ENCODE data around the gene VTI1A. TPM values are rescaled to one million over a fixed set of nuclear protein-coding genes. Genes with fewer than 3 reads are reported as not detected.

Gene VTI1A
- polyA plus RNA-seq, 1 donor: 17.2 TPM

GRCh38 chr10:112774210-112774609, 327.2 kb downstream of the VTI1A start:
- H3K9me3 ChIP-seq (ENCODE audit: control insufficient read depth, low read depth, low read length): no peaks in the 10 kb centered on the region
- H3K4me3 ChIP-seq (ENCODE audit: low read length): no peak overlapping the region
- no peaks in the 10 kb centered on the region for H3K27me3 ChIP-seq (ENCODE audit: control insufficient read depth, insufficient read depth, low read length)
- no CpG with 5 or more reads among the region's 1 CpG for WGBS (ENCODE audit: insufficient coverage, low lambda C conversion rate)
- no peak overlapping the region for H3K27ac ChIP-seq (ENCODE audit: low read length)
- H3K36me3 ChIP-seq (ENCODE audit: control insufficient read depth, insufficient read depth, low read length): no peaks in the 10 kb centered on the region
- peaks cover 44% of the 10 kb centered on the region for H3K4me1 ChIP-seq (ENCODE audit: control insufficient read depth, insufficient read depth, low read length)
- DNase-seq: peak in 1 of 2 donors; percentile 68

GRCh38 chr10:112774798-112775197, 327.8 kb downstream of the VTI1A start:
- no peak for DNase-seq
- WGBS (ENCODE audit: insufficient coverage, low lambda C conversion rate): 90% methylated on average over 2 of the region's 10 CpGs
- H3K9me3 ChIP-seq (ENCODE audit: control insufficient read depth, low read depth, low read length): no peaks in the 10 kb centered on the region
- H3K36me3 ChIP-seq (ENCODE audit: control insufficient read depth, insufficient read depth, low read length): no peaks in the 10 kb centered on the region
- peaks cover 44% of the 10 kb centered on the region for H3K4me1 ChIP-seq (ENCODE audit: control insufficient read depth, insufficient read depth, low read length)
- H3K27ac ChIP-seq (ENCODE audit: low read length): no peak overlapping the region
- H3K27me3 ChIP-seq (ENCODE audit: control insufficient read depth, insufficient read depth, low read length): no peaks in the 10 kb centered on the region
- no peak overlapping the region for H3K4me3 ChIP-seq (ENCODE audit: low read length)

DNA sequence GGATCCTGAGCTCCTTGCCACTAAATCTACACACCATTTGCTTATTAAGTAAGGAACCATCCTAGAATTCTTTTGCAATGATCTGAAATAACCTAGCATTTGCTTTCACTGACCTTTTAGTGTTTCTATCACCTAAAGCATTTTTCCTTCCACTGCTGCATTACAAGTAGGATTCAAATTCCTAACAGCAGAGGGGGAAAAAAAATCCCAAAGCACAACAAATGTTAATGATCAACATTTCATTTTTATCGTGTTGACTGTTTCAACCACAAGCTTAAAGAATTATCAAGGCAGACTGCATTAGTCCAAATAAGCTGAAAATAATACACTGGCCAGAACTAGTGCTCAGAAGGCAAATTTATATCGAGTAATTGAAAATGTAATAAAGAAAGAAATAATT, 328.4 kb downstream of the VTI1A start:
- 0% methylated on average over 1 of the region's 2 CpGs for WGBS (ENCODE audit: insufficient coverage, low lambda C conversion rate)
- peak in 1 of 2 donors; percentile 16 for DNase-seq
- Histone ChIP-seq H3K9me3 (ENCODE audit: control insufficient read depth, low read depth, low read length) (no peaks in the 10 kb centered on the region), H3K4me1 (ENCODE audit: control insufficient read depth, insufficient read depth, low read length) (peaks cover 45% of the 10 kb centered on the region), H3K27ac (ENCODE audit: low read length) (peak overlapping the region; percentile 54), H3K27me3 (ENCODE audit: control insufficient read depth, insufficient read depth, low read length) (no peaks in the 10 kb centered on the region), H3K4me3 (ENCODE audit: low read length) (no peak overlapping the region), H3K36me3 (ENCODE audit: control insufficient read depth, insufficient read depth, low read length) (no peaks in the 10 kb centered on the region)

DNA sequence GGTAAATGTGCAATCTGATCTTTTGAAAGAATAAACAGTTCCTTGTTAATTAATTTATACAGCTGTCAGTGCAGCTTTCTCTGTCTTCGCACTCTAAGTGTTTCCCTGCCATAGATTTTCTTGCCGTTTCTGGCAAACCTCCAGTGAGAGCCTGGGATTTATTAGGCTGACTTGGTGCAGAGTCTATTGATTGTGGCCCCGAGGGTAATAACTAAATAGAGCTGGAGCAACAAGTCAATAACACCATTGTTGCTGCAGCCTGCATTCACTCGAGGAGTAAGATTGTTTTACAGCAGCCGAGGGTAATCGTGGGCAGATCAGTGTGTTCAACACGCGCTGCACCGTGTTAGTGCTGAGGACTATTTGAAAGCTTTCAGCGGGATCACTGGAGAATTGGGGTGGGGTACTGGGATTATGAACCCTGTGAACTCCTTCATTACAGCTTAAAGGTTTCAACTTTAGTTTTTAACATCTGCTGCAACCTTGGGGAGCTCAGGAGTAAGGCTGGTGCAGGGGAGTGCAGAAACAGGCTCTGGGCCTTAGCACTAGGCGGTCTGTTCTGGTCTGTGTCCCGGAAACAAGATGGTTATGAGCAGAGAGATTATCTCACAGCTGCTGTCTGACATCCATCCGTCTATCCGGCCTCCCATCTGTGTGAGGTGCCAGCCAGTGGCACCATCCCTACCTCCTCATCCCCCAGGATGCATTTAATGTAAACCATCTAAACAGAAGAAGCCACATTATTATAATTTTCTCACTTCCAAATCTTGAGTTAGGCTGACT, 329.1 kb downstream of the VTI1A start:
- Histone ChIP-seq H3K9me3 (ENCODE audit: control insufficient read depth, low read depth, low read length) (no peaks in the 10 kb centered on the region), H3K27me3 (ENCODE audit: control insufficient read depth, insufficient read depth, low read length) (no peaks in the 10 kb centered on the region), H3K27ac (ENCODE audit: low read length) (peak overlapping the region; percentile 54), H3K4me3 (ENCODE audit: low read length) (no peak overlapping the region), H3K36me3 (ENCODE audit: control insufficient read depth, insufficient read depth, low read length) (no peaks in the 10 kb centered on the region), H3K4me1 (ENCODE audit: control insufficient read depth, insufficient read depth, low read length) (peaks cover 45% of the 10 kb centered on the region)
- WGBS (ENCODE audit: insufficient coverage, low lambda C conversion rate): no CpG with 5 or more reads among the region's 14 CpGs
- peak; percentile 64 to 83 for DNase-seq

- Histone ChIP-seq H3K36me3 (ENCODE audit: control insufficient read depth, insufficient read depth, low read length) (no peaks in the 10 kb centered on the region), H3K9me3 (ENCODE audit: control insufficient read depth, low read depth, low read length) (no peaks in the 10 kb centered on the region), H3K4me3 (ENCODE audit: low read length) (no peak overlapping the region), H3K4me1 (ENCODE audit: control insufficient read depth, insufficient read depth, low read length) (peaks cover 49% of the 10 kb centered on the region), H3K27ac (ENCODE audit: low read length) (peak overlapping the region; percentile 65), H3K27me3 (ENCODE audit: control insufficient read depth, insufficient read depth, low read length) (no peaks in the 10 kb centered on the region)
- DNase-seq: peak in 1 of 2 donors; percentile 68
Measured at GRCh38 chr10:112778579-112778978, 331.6 kb downstream of the VTI1A start.

DNA sequence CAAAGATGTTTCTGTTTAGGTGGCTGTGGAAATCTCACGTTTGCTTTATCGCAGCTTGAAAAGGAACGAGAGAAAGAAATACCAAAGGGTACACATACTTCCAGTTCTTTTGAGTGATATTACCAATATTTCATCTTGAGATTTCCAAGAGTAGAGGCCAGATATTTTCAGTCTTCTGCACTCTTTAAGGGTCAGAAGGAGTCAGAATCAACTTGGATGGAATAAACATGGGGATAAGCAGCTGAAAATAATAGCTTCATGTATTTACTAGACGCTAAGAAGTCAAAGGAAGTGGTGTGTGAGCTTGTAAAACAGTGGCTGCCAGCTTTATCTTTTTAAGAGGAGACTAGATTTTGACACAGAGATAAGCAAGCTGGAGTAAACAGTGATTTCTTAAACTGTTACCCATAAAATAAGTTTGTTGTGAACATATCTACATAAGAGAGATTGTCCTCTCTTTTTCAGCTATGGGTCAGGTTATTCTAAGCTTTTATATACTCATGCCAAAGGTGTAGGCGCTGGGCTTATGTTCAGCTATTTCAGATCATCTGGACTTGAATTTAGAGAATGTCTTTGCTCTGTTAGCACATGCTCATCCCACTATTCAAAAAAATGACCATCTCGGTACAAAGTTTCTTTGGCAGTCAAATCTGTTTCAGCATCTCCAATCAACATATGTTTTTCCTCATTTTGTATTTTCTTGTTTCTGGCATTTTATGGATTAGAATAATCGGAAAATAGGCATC, 332.2 kb downstream of the VTI1A start:
- H3K27me3 ChIP-seq (ENCODE audit: control insufficient read depth, insufficient read depth, low read length): no peaks in the 10 kb centered on the region
- H3K4me1 ChIP-seq (ENCODE audit: control insufficient read depth, insufficient read depth, low read length): peaks cover 50% of the 10 kb centered on the region
- H3K27ac ChIP-seq (ENCODE audit: low read length): peak overlapping the region; percentile 65
- WGBS (ENCODE audit: insufficient coverage, low lambda C conversion rate): 34% methylated on average over 2 of the region's 7 CpGs
- no peaks in the 10 kb centered on the region for H3K36me3 ChIP-seq (ENCODE audit: control insufficient read depth, insufficient read depth, low read length)
- no peaks in the 10 kb centered on the region for H3K9me3 ChIP-seq (ENCODE audit: control insufficient read depth, low read depth, low read length)
- DNase-seq: no peak
- no peak overlapping the region for H3K4me3 ChIP-seq (ENCODE audit: low read length)

- Histone ChIP-seq H3K27me3 (ENCODE audit: control insufficient read depth, insufficient read depth, low read length) (no peaks in the 10 kb centered on the region), H3K4me1 (ENCODE audit: control insufficient read depth, insufficient read depth, low read length) (peaks cover 35% of the 10 kb centered on the region), H3K36me3 (ENCODE audit: control insufficient read depth, insufficient read depth, low read length) (no peaks in the 10 kb centered on the region), H3K9me3 (ENCODE audit: control insufficient read depth, low read depth, low read length) (no peaks in the 10 kb centered on the region), H3K4me3 (ENCODE audit: low read length) (no peak overlapping the region), H3K27ac (ENCODE audit: low read length) (no peak overlapping the region)
- WGBS (ENCODE audit: insufficient coverage, low lambda C conversion rate): no CpG with 5 or more reads among the region's 18 CpGs
- no peak for DNase-seq
Measured at GRCh38 chr10:112782200-112782907, 335.3 kb downstream of the VTI1A start.

DNA sequence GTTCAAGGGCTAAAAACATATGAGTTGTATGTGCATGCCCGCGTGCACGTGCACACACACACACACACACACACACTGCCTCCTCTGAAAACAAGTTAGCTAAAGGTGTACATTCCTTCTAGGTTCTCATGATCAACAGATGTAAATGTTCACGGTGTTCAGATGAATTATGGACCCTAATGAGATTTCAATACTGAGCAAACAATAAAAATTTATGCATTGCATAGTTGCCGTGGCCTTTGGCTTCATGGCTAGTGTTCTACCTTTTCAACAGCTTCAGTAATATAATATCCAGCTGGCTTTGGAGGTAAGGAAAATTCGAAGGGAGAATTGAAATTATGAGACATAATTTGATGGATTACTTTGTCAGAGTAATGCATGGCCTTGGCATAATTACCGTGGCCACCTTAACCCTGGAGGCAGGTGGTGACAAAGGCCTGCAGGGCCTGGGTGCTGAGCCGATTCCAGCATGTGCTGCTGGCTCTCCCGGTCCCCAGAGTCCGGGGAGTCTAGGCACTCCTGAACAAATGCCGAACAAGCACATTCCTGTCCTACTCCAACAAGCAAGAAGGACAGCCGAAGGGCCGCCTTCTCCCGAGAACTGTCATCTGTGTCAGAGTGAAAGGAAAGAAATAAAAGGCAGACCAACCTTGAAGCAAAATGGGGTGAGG, 336.5 kb downstream of the VTI1A start:
- peak in 1 of 2 donors; percentile 61 for DNase-seq
- Histone ChIP-seq H3K4me1 (ENCODE audit: control insufficient read depth, insufficient read depth, low read length) (peaks cover 31% of the 10 kb centered on the region), H3K27me3 (ENCODE audit: control insufficient read depth, insufficient read depth, low read length) (no peaks in the 10 kb centered on the region), H3K4me3 (ENCODE audit: low read length) (no peak overlapping the region), H3K36me3 (ENCODE audit: control insufficient read depth, insufficient read depth, low read length) (no peaks in the 10 kb centered on the region), H3K27ac (ENCODE audit: low read length) (peak overlapping the region; percentile 75), H3K9me3 (ENCODE audit: control insufficient read depth, low read depth, low read length) (no peaks in the 10 kb centered on the region)
- 24% methylated on average over 4 of the region's 14 CpGs for WGBS (ENCODE audit: insufficient coverage, low lambda C conversion rate)

GRCh38 chr10:112784022-112784461, 337.0 kb downstream of the VTI1A start:
- H3K27ac ChIP-seq (ENCODE audit: low read length): peak overlapping the region; percentile 75
- H3K4me3 ChIP-seq (ENCODE audit: low read length): no peak overlapping the region
- 8% methylated on average over 2 of the region's 8 CpGs for WGBS (ENCODE audit: insufficient coverage, low lambda C conversion rate)
- H3K27me3 ChIP-seq (ENCODE audit: control insufficient read depth, insufficient read depth, low read length): no peaks in the 10 kb centered on the region
- peak; percentile 48 to 83 for DNase-seq
- H3K36me3 ChIP-seq (ENCODE audit: control insufficient read depth, insufficient read depth, low read length): no peaks in the 10 kb centered on the region
- no peaks in the 10 kb centered on the region for H3K9me3 ChIP-seq (ENCODE audit: control insufficient read depth, low read depth, low read length)
- H3K4me1 ChIP-seq (ENCODE audit: control insufficient read depth, insufficient read depth, low read length): peaks cover 26% of the 10 kb centered on the region

DNA sequence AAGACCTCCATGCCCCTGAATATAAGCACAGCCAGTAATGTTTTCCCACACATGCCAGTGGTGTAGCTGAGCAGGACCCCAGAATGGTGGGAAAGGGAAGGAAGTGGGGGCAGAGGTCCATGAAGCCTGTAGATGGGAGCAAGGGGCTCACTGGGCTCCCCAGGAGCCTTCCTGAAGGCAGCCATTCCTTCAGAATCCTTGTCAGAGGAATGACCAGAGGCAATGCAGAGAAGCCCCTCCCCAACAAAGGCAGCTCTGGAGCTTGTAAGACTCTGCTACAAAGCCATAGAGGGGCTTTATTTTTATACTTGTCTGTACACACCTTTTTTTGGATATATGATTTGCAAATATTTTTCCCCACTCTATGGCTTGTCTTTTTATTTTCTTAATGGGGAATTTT, 338.1 kb downstream of the VTI1A start:
- no peak for DNase-seq
- H3K9me3 ChIP-seq (ENCODE audit: control insufficient read depth, low read depth, low read length): peaks cover 2% of the 10 kb centered on the region
- no peaks in the 10 kb centered on the region for H3K36me3 ChIP-seq (ENCODE audit: control insufficient read depth, insufficient read depth, low read length)
- H3K4me1 ChIP-seq (ENCODE audit: control insufficient read depth, insufficient read depth, low read length): peaks cover 19% of the 10 kb centered on the region
- peak overlapping the region; percentile 75 for H3K27ac ChIP-seq (ENCODE audit: low read length)
- H3K27me3 ChIP-seq (ENCODE audit: control insufficient read depth, insufficient read depth, low read length): no peaks in the 10 kb centered on the region
- no peak overlapping the region for H3K4me3 ChIP-seq (ENCODE audit: low read length)
